ENCODE results near the gene CRADD. TPM values are rescaled to one million over a fixed set of nuclear protein-coding genes. Genes with fewer than 3 reads are reported as not detected.

The CRADD gene
- total RNA-seq, 4 donors from 2014 or later, result 29.3 to 61.7 (median 46.5) TPM

DNA sequence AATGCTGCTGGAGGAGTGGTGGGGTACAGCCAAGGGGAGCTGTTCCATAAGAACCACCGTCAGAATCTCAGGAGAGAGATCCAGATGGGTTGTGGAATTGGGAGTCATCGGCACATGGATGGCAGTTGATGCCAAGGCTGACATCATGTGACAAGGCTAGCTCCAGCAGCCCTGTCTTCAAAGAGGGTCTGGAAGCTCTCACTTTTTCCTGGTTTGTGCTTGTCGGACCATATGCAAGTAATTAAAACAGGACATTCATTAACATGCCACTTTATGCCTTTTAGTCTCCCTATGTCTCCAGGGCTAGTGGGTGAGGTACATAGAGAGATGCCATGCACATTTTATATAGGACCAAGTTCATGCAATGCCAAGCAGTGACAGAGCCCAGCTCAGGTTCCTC is 211.8 kb downstream of the CRADD start:
- H3K36me3 ChIP-seq, result no peaks in the 10 kb centered on the region
- TF ChIP-seq, protein P1, sequence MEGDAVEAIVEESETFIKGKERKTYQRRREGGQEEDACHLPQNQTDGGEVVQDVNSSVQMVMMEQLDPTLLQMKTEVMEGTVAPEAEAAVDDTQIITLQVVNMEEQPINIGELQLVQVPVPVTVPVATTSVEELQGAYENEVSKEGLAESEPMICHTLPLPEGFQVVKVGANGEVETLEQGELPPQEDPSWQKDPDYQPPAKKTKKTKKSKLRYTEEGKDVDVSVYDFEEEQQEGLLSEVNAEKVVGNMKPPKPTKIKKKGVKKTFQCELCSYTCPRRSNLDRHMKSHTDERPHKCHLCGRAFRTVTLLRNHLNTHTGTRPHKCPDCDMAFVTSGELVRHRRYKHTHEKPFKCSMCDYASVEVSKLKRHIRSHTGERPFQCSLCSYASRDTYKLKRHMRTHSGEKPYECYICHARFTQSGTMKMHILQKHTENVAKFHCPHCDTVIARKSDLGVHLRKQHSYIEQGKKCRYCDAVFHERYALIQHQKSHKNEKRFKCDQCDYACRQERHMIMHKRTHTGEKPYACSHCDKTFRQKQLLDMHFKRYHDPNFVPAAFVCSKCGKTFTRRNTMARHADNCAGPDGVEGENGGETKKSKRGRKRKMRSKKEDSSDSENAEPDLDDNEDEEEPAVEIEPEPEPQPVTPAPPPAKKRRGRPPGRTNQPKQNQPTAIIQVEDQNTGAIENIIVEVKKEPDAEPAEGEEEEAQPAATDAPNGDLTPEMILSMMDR (IDR thresholded peaks at IDR 0.05), result no peak
- TF ChIP-seq POLR2A (IDR thresholded peaks at IDR 0.05) (no peak), POLR2AphosphoS5 (IDR thresholded peaks at IDR 0.05) (no peak), EP300 (IDR thresholded peaks at IDR 0.05) (no peak)
- whole genome bisulfite sequencing, result 93% methylated on average over 3 of the region's 3 CpGs
- no peaks in the 10 kb centered on the region for H3K27me3 ChIP-seq
- peaks cover 15% of the 10 kb centered on the region for H3K4me1 ChIP-seq
- no peak for DNase-seq (ENCODE audit: low spot score in 2 of 2)
- H3K27ac ChIP-seq, result no peak overlapping the region
- no peak overlapping the region for H3K4me3 ChIP-seq
- no peaks in the 10 kb centered on the region for H3K9me3 ChIP-seq

DNA sequence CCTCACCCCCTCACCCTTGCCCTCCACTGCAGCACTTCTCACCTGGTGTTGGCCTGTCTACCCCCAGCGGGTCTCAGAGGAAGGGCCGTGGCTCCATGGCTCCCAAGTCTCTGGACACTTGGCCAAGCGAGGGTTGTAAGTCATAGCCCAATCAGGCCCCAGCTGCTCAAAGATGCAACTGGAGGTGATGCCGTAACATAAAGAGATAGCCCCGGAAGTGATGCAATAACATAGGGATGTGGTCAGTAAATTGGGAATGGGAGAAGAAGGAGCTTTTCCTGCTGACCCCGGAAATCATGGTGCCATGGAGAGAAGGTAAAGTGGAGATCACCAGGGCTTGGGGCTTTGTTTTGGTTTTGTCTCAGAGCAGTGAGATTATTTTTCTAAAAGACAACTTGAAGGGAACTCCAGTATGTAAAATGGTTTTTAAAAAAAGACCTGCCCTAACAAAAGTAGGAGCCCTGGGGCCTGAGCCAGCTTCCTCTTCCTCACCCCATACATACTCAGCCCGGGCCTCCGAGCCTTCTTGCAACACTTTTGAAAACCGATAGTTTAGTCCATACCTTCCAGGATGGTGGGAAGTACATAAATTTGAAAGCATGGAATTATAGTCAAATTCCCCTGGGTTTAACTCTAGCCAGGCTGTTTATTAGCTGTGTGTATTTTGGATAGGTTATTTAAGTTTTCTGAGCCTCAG is 212.5 kb downstream of the CRADD start:
- H3K4me1 ChIP-seq, result peaks cover 22% of the 10 kb centered on the region
- H3K36me3 ChIP-seq, result no peaks in the 10 kb centered on the region
- 86% methylated on average over 9 of the region's 9 CpGs for WGBS
- H3K27me3 ChIP-seq, result no peaks in the 10 kb centered on the region
- no peak overlapping the region for H3K4me3 ChIP-seq
- TF ChIP-seq POLR2AphosphoS5 (IDR thresholded peaks at IDR 0.05) (no peak), POLR2A (IDR thresholded peaks at IDR 0.05) (no peak), EP300 (IDR thresholded peaks at IDR 0.05) (no peak)
- TF ChIP-seq, protein P1 (IDR thresholded peaks at IDR 0.05), result no peak
- no peaks in the 10 kb centered on the region for H3K9me3 ChIP-seq
- DNase-seq (ENCODE audit: low spot score in 2 of 2), result no peak
- H3K27ac ChIP-seq, result no peak overlapping the region

DNA sequence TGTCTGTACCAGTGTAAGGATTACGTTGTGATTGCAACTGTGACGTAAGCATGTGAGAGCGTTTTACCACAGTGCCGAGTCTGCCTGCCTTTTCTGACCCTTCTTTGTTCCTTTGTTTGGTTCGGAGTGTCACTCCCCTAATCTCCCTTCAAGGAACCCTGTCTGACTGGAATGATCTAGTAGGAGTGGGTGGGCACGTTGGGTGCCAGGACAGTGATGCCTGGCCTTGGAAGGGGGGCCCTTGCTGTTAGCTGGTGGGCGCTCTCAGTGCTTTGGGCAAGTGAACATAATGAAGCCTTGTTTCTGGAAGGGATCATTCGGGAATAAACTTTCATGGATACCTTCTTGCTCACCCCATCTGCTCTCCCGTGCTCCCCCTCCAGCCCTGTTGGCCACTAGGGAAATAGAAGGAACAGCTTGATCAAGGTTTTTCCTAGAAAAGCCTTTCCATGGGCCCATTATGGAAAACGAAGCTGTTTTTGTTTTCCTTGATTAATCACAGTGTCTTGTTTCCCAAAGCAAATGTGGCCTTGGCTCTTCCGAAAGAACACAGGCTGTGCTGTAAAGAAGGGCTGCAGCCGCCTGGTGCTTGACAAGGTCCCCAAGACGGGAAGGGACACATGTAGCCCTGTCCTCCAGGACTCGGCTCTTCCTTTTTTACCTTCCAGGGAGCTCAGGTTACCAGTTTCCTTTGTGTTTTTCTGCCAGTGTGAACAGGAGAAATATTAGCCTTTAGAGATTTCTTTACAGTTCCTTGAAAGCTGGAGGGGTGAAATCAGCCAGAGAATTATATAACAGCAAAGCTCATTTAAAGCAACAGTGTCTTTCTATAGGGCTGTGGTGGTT is 215.5 kb downstream of the CRADD start:
- no peaks in the 10 kb centered on the region for H3K36me3 ChIP-seq
- H3K27me3 ChIP-seq, result no peaks in the 10 kb centered on the region
- H3K27ac ChIP-seq, result no peak overlapping the region
- no peak for DNase-seq (ENCODE audit: low spot score in 2 of 2)
- TF ChIP-seq POLR2AphosphoS5 (IDR thresholded peaks at IDR 0.05), result no peak
- TF ChIP-seq EP300 (IDR thresholded peaks at IDR 0.05), result no peak
- TF ChIP-seq, protein P1 (IDR thresholded peaks at IDR 0.05), result no peak
- no peak for TF ChIP-seq POLR2A (IDR thresholded peaks at IDR 0.05)
- peaks cover 27% of the 10 kb centered on the region for H3K4me1 ChIP-seq
- no peak overlapping the region for H3K4me3 ChIP-seq
- no peaks in the 10 kb centered on the region for H3K9me3 ChIP-seq
- 70% methylated on average over 14 of the region's 14 CpGs for WGBS

DNA sequence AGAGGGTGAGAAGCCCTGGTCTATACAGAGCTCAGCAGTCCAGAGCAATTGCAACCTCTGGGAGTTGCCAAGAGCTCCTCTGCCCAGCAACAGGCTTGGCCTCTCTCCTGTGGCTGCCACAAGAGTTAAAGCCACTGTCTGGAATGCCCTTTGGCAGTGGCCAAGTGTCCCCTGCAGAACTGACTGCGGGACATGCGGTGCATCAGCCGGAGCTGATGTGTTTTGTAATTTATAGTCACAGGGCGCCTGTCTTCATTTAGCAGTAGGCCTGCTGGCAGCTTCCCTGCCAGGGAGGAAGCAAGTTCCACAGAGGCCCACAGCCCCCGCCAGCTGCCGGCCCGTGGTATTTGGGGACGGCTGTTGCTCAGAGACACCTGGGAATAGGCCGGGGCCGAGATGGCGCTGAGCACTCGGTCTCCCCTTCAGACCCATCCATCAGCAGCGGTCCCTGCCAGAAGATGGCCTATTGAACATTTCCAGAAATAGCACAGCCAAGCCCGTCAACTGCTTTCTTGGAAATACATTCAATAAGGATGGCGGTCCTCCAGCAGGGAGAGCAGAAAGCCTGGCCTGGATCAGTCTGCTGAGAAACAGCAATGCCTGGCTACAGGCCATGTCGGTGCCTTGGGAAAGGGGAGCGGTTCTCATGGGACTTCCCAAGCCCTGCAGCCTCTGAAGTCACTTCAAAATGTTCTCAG is 217.4 kb downstream of the CRADD start:
- TF ChIP-seq POLR2A (IDR thresholded peaks at IDR 0.05), result no peak
- TF ChIP-seq POLR2AphosphoS5 (IDR thresholded peaks at IDR 0.05), result peak in 1 of 3 donors; percentile 19
- H3K27me3 ChIP-seq, result no peaks in the 10 kb centered on the region
- H3K27ac ChIP-seq, result no peak overlapping the region
- no peaks in the 10 kb centered on the region for H3K9me3 ChIP-seq
- peaks cover 24% of the 10 kb centered on the region for H3K4me1 ChIP-seq
- 20% methylated on average over 2 of the region's 17 CpGs for WGBS
- peak; percentile 79 to 85 for DNase-seq (ENCODE audit: low spot score in 2 of 2)
- H3K36me3 ChIP-seq, result no peaks in the 10 kb centered on the region
- no peak overlapping the region for H3K4me3 ChIP-seq

DNA sequence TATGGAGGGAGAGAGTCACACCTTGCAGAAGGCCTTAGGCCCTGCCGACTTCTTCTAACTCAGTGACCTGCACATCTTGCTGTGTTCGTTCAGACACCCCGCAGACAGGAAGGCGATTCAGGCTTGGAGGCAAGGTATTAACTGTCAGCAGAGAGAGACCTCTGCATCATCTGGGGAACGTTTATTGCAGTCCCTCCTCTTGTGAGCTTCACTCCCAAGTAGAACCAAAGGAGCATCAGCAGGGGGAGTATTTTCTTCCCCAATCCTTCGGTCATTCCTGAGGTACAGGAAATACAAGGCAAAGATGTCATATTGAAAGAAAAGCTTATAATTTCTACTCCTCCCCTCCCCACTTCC is 217.9 kb downstream of the CRADD start:
- Histone ChIP-seq H3K4me1 (peaks cover 24% of the 10 kb centered on the region), H3K27ac (no peak overlapping the region), H3K9me3 (no peaks in the 10 kb centered on the region), H3K4me3 (no peak overlapping the region), H3K27me3 (no peaks in the 10 kb centered on the region), H3K36me3 (no peaks in the 10 kb centered on the region)
- TF ChIP-seq EP300 (IDR thresholded peaks at IDR 0.05) (no peak), POLR2AphosphoS5 (IDR thresholded peaks at IDR 0.05) (no peak), POLR2A (IDR thresholded peaks at IDR 0.05) (no peak)
- TF ChIP-seq, protein P1 (IDR thresholded peaks at IDR 0.05), result no peak
- 38% methylated on average over 6 of the region's 6 CpGs for WGBS
- no peak for DNase-seq (ENCODE audit: low spot score in 2 of 2)

All from suprapubic skin (tissue), 4 donors.